MM.1S (cell line): ENCODE data around the gene SHMT2.

ENCODE experiments used
- DNase-seq: peaks from one replicate; pipeline ENCODE4 v3.0.0-alpha.2; 2015
- H2AFZ ChIP-seq: fragments of 300-600 bp; sonication (generic); 2 replicates; pipeline ENCODE4 v1.6.0; 2016; ENCODE audit warnings: antibody characterized with exemption, low read length
- H3F3A ChIP-seq: fragments of 300-600 bp; sonication (generic); 2 replicates; pipeline ENCODE4 v1.6.1; 2016; ENCODE audit warnings: mild to moderate bottlenecking, antibody characterized with exemption, low read length, moderate library complexity, mixed read lengths; ENCODE audit not compliant: insufficient read depth
- H3K27ac ChIP-seq: fragments of 300-600 bp; sonication (generic); 2 replicates; pipeline ENCODE4 v1.5.1; 2016; ENCODE audit warnings: mild to moderate bottlenecking, low read length
- H3K27me3 ChIP-seq: fragments of 300-600 bp; sonication (generic); replicated peaks from 2 replicates; pipeline ENCODE4 v1.6.0; 2016; ENCODE audit warnings: low read length; ENCODE audit not compliant: insufficient read depth
- H3K36me3 ChIP-seq: fragments of 300-600 bp; sonication (generic); replicated peaks from 2 replicates; pipeline ENCODE4 v1.6.1; 2016; ENCODE audit warnings: mild to moderate bottlenecking, low read length, mixed read lengths; ENCODE audit not compliant: insufficient read depth
- H3K4me1 ChIP-seq: fragments of 300-600 bp; sonication (generic); 2 replicates; pipeline ENCODE4 v1.6.1; 2016; ENCODE audit warnings: low read length, mixed read lengths
- H3K4me2 ChIP-seq: fragments of 300-600 bp; sonication (generic); 2 replicates; pipeline ENCODE4 v1.6.0; 2016; ENCODE audit warnings: low read depth, low read length
- H3K4me3 ChIP-seq: fragments of 300-600 bp; sonication (generic); 2 replicates; pipeline ENCODE4 v1.5.1; 2016; ENCODE audit warnings: low read length, mixed read lengths
- H3K79me2 ChIP-seq: fragments of 300-600 bp; sonication (generic); 2 replicates; pipeline ENCODE4 v1.6.1; 2016; ENCODE audit warnings: mixed run types, low read length, mixed read lengths
- H3K9ac ChIP-seq: fragments of 300-600 bp; sonication (generic); 2 replicates; pipeline ENCODE4 v1.6.1; 2016; ENCODE audit warnings: low read length, mixed read lengths
- H3K9me2 ChIP-seq: fragments of 300-600 bp; sonication (generic); replicated peaks from 2 replicates; pipeline ENCODE4 v1.6.1; 2016; ENCODE audit warnings: mild to moderate bottlenecking, low read length, mixed read lengths; ENCODE audit not compliant: insufficient read depth
- H3K9me3 ChIP-seq: fragments of 300-600 bp; sonication (generic); replicated peaks from 2 replicates; pipeline ENCODE4 v1.6.1; 2016; ENCODE audit warnings: mild to moderate bottlenecking, low read length, mixed read lengths; ENCODE audit not compliant: insufficient read depth
- H4K20me1 ChIP-seq: fragments of 300-600 bp; sonication (generic); 2 replicates; pipeline ENCODE4 v1.6.1; 2016; ENCODE audit warnings: mild to moderate bottlenecking, low read length, moderate library complexity, mixed read lengths; ENCODE audit not compliant: insufficient read depth
- EZH2 ChIP-seq: fragments of 300-600 bp; sonication (generic); optimal IDR thresholded peaks from 2 replicates; pipeline ENCODE3; 2017; ENCODE audit warnings: low read depth, mild to moderate bottlenecking, antibody characterized with exemption, low read length, mixed read lengths
- EZH2phosphoT487 ChIP-seq: fragments of 300-600 bp; sonication (generic); IDR thresholded peaks from 2 replicates; pipeline ENCODE4 v1.6.1; 2018; ENCODE audit warnings: antibody characterized with exemption, low read length
- TF ChIP-seq, protein P1 (sequence below): fragments of 300-600 bp; sonication (generic); IDR thresholded peaks from 2 replicates; pipeline ENCODE4 v1.5.1; 2016; ENCODE audit warnings: antibody characterized with exemption, low read length, mixed read lengths

SHMT2 gene

DNA sequence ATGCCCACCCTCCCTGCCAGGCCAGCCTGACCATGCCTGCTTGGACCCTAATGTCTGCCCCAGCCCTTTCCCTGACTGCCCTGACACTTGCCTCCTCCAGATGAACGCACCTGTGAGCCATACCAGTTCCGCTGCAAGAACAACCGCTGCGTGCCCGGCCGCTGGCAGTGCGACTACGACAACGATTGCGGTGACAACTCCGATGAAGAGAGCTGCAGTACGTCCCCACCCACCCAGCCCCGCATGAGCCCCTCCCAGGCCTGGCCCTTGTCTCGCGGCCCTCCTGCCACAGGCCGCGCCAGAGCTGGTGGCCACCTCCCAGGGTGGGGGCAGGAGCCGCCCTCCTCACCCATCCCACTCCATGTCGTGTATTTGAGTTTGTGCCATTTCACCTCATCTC is 27.2 kb upstream of the SHMT2 start:
- Histone ChIP-seq H3K4me2 (no peak overlapping the region), H3F3A (no peaks in the 10 kb centered on the region), H3K9me3 (no peaks in the 10 kb centered on the region), H2AFZ (no peak overlapping the region), H3K4me3 (no peak overlapping the region), H3K9me2 (no peaks in the 10 kb centered on the region), H3K36me3 (no peaks in the 10 kb centered on the region), H3K9ac (no peak overlapping the region), H3K4me1 (no peaks in the 10 kb centered on the region), H3K27ac (no peak overlapping the region), H3K79me2 (no peaks in the 10 kb centered on the region), H3K27me3 (peaks cover 88% of the 10 kb centered on the region), H4K20me1 (no peaks in the 10 kb centered on the region)
- DNase-seq, result no peak
- TF ChIP-seq EZH2 (no peak), EZH2phosphoT487 (no peak)
- TF ChIP-seq, protein P1, sequence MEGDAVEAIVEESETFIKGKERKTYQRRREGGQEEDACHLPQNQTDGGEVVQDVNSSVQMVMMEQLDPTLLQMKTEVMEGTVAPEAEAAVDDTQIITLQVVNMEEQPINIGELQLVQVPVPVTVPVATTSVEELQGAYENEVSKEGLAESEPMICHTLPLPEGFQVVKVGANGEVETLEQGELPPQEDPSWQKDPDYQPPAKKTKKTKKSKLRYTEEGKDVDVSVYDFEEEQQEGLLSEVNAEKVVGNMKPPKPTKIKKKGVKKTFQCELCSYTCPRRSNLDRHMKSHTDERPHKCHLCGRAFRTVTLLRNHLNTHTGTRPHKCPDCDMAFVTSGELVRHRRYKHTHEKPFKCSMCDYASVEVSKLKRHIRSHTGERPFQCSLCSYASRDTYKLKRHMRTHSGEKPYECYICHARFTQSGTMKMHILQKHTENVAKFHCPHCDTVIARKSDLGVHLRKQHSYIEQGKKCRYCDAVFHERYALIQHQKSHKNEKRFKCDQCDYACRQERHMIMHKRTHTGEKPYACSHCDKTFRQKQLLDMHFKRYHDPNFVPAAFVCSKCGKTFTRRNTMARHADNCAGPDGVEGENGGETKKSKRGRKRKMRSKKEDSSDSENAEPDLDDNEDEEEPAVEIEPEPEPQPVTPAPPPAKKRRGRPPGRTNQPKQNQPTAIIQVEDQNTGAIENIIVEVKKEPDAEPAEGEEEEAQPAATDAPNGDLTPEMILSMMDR, result no peak

DNA sequence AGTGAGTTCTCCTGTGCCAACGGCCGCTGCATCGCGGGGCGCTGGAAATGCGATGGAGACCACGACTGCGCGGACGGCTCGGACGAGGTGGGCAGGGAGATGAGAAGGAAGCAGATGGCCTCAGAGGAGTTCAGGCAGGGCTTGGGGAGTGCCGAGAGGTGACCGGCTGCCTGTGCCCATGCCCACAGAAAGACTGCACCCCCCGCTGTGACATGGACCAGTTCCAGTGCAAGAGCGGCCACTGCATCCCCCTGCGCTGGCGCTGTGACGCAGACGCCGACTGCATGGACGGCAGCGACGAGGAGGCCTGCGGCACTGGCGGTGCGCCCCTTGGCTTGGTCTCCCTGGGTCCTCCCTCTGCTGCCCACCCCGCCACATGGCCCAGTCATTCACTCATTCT is 26.3 kb upstream of the SHMT2 start:
- Histone ChIP-seq H3K27me3 (peaks cover 88% of the 10 kb centered on the region), H4K20me1 (no peaks in the 10 kb centered on the region), H3K27ac (no peak overlapping the region), H3K36me3 (no peaks in the 10 kb centered on the region), H3K4me3 (no peak overlapping the region), H3K79me2 (no peaks in the 10 kb centered on the region), H3K9me3 (no peaks in the 10 kb centered on the region), H3K4me2 (no peak overlapping the region), H3K4me1 (no peaks in the 10 kb centered on the region), H2AFZ (no peak overlapping the region), H3F3A (no peaks in the 10 kb centered on the region), H3K9me2 (no peaks in the 10 kb centered on the region), H3K9ac (no peak overlapping the region)
- TF ChIP-seq EZH2phosphoT487 (no peak), EZH2 (no peak)
- TF ChIP-seq, protein P1, result no peak
- no peak for DNase-seq

DNA sequence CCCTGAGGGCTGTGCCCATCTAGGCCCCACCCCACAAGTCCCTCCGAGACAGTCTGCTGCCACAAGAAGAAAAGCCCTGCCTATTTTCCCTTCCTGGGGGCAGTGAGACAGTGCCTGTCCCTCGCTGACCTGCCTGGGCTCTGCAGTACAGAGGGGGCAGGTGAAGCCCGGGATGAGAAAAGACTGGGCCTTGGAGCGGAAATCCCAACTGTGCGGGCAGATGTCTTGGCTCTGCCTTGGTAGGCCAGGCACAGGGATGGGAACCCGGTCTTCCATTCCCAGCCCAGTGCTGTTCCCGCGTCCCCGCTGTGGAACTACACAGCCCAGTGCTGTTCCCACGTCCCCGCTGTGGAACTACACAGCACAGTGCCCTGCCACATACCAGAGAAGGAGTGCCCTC is 25.7 kb upstream of the SHMT2 start:
- H3K9me2 ChIP-seq, result no peaks in the 10 kb centered on the region
- DNase-seq, result no peak
- no peak overlapping the region for H3K27ac ChIP-seq
- H2AFZ ChIP-seq, result no peak overlapping the region
- H3K9me3 ChIP-seq, result no peaks in the 10 kb centered on the region
- H3F3A ChIP-seq, result no peaks in the 10 kb centered on the region
- H3K79me2 ChIP-seq, result no peaks in the 10 kb centered on the region
- H3K4me1 ChIP-seq, result no peaks in the 10 kb centered on the region
- H3K36me3 ChIP-seq, result no peaks in the 10 kb centered on the region
- TF ChIP-seq EZH2phosphoT487, result no peak
- no peak for TF ChIP-seq EZH2
- TF ChIP-seq, protein P1, result no peak
- H3K27me3 ChIP-seq, result peaks cover 88% of the 10 kb centered on the region
- no peak overlapping the region for H3K4me3 ChIP-seq
- H3K4me2 ChIP-seq, result no peak overlapping the region
- H4K20me1 ChIP-seq, result no peaks in the 10 kb centered on the region
- no peak overlapping the region for H3K9ac ChIP-seq
